MM.1S (cell line): ENCODE results near the gene SLC9A5.

Source experiments
- DNase-seq: peaks from one replicate; pipeline ENCODE4 v3.0.0-alpha.2; 2015
- H2AFZ ChIP-seq: fragments of 300-600 bp; sonication (generic); 2 replicates; pipeline ENCODE4 v1.6.0; 2016; ENCODE audit warnings: antibody characterized with exemption, low read length
- H3F3A ChIP-seq: fragments of 300-600 bp; sonication (generic); 2 replicates; pipeline ENCODE4 v1.6.1; 2016; ENCODE audit warnings: mild to moderate bottlenecking, antibody characterized with exemption, low read length, moderate library complexity, mixed read lengths; ENCODE audit not compliant: insufficient read depth
- H3K27ac ChIP-seq: fragments of 300-600 bp; sonication (generic); 2 replicates; pipeline ENCODE4 v1.5.1; 2016; ENCODE audit warnings: mild to moderate bottlenecking, low read length
- H3K27me3 ChIP-seq: fragments of 300-600 bp; sonication (generic); replicated peaks from 2 replicates; pipeline ENCODE4 v1.6.0; 2016; ENCODE audit warnings: low read length; ENCODE audit not compliant: insufficient read depth
- H3K36me3 ChIP-seq: fragments of 300-600 bp; sonication (generic); replicated peaks from 2 replicates; pipeline ENCODE4 v1.6.1; 2016; ENCODE audit warnings: mild to moderate bottlenecking, low read length, mixed read lengths; ENCODE audit not compliant: insufficient read depth
- H3K4me1 ChIP-seq: fragments of 300-600 bp; sonication (generic); 2 replicates; pipeline ENCODE4 v1.6.1; 2016; ENCODE audit warnings: low read length, mixed read lengths
- H3K4me2 ChIP-seq: fragments of 300-600 bp; sonication (generic); 2 replicates; pipeline ENCODE4 v1.6.0; 2016; ENCODE audit warnings: low read depth, low read length
- H3K4me3 ChIP-seq: fragments of 300-600 bp; sonication (generic); 2 replicates; pipeline ENCODE4 v1.5.1; 2016; ENCODE audit warnings: low read length, mixed read lengths
- H3K79me2 ChIP-seq: fragments of 300-600 bp; sonication (generic); 2 replicates; pipeline ENCODE4 v1.6.1; 2016; ENCODE audit warnings: mixed run types, low read length, mixed read lengths
- H3K9ac ChIP-seq: fragments of 300-600 bp; sonication (generic); 2 replicates; pipeline ENCODE4 v1.6.1; 2016; ENCODE audit warnings: low read length, mixed read lengths
- H3K9me2 ChIP-seq: fragments of 300-600 bp; sonication (generic); replicated peaks from 2 replicates; pipeline ENCODE4 v1.6.1; 2016; ENCODE audit warnings: mild to moderate bottlenecking, low read length, mixed read lengths; ENCODE audit not compliant: insufficient read depth
- H3K9me3 ChIP-seq: fragments of 300-600 bp; sonication (generic); replicated peaks from 2 replicates; pipeline ENCODE4 v1.6.1; 2016; ENCODE audit warnings: mild to moderate bottlenecking, low read length, mixed read lengths; ENCODE audit not compliant: insufficient read depth
- H4K20me1 ChIP-seq: fragments of 300-600 bp; sonication (generic); 2 replicates; pipeline ENCODE4 v1.6.1; 2016; ENCODE audit warnings: mild to moderate bottlenecking, low read length, moderate library complexity, mixed read lengths; ENCODE audit not compliant: insufficient read depth
- CTCF ChIP-seq: fragments of 300-600 bp; sonication (generic); IDR thresholded peaks from 2 replicates; pipeline ENCODE4 v1.5.1; 2016; ENCODE audit warnings: antibody characterized with exemption, low read length, mixed read lengths
- EZH2 ChIP-seq: fragments of 300-600 bp; sonication (generic); optimal IDR thresholded peaks from 2 replicates; pipeline ENCODE3; 2017; ENCODE audit warnings: low read depth, mild to moderate bottlenecking, antibody characterized with exemption, low read length, mixed read lengths
- EZH2phosphoT487 ChIP-seq: fragments of 300-600 bp; sonication (generic); IDR thresholded peaks from 2 replicates; pipeline ENCODE4 v1.6.1; 2018; ENCODE audit warnings: antibody characterized with exemption, low read length

SLC9A5 gene

GRCh38 chr16:67283826-67284555 is 35.2 kb downstream of the SLC9A5 start:
- H3K36me3 ChIP-seq, result no peaks in the 10 kb centered on the region
- no peaks in the 10 kb centered on the region for H3K9me3 ChIP-seq
- no peaks in the 10 kb centered on the region for H3K79me2 ChIP-seq
- H2AFZ ChIP-seq, result no peak overlapping the region
- no peak overlapping the region for H3K4me3 ChIP-seq
- no peaks in the 10 kb centered on the region for H3K27me3 ChIP-seq
- H3K27ac ChIP-seq, result no peak overlapping the region
- H3F3A ChIP-seq, result no peaks in the 10 kb centered on the region
- no peak for DNase-seq
- H3K9ac ChIP-seq, result no peak overlapping the region
- no peaks in the 10 kb centered on the region for H4K20me1 ChIP-seq
- peaks cover 5% of the 10 kb centered on the region; the same call in 1 of the 2 replicates for H3K4me1 ChIP-seq
- no peaks in the 10 kb centered on the region for H3K9me2 ChIP-seq
- H3K4me2 ChIP-seq, result no peak overlapping the region
- TF ChIP-seq CTCF (no peak), EZH2 (no peak)

GRCh38 chr16:67284699-67285646 is 36.2 kb downstream of the SLC9A5 start:
- Histone ChIP-seq H3F3A (no peaks in the 10 kb centered on the region), H3K4me2 (no peak overlapping the region), H3K36me3 (no peaks in the 10 kb centered on the region), H3K4me3 (no peak overlapping the region), H3K9ac (no peak overlapping the region), H4K20me1 (no peaks in the 10 kb centered on the region), H3K79me2 (no peaks in the 10 kb centered on the region), H3K27ac (no peak overlapping the region), H3K9me3 (no peaks in the 10 kb centered on the region), H3K4me1 (no peaks in the 10 kb centered on the region), H3K27me3 (no peaks in the 10 kb centered on the region), H2AFZ (no peak overlapping the region), H3K9me2 (no peaks in the 10 kb centered on the region)
- no peak for DNase-seq
- TF ChIP-seq CTCF (peak; percentile 34), EZH2 (no peak)

- Histone ChIP-seq H3K9me2 (no peaks in the 10 kb centered on the region), H3K79me2 (no peaks in the 10 kb centered on the region), H3K4me2 (no peak overlapping the region), H3K9ac (no peak overlapping the region), H2AFZ (no peak overlapping the region), H3F3A (no peaks in the 10 kb centered on the region), H3K4me1 (no peaks in the 10 kb centered on the region), H3K27me3 (no peaks in the 10 kb centered on the region), H3K27ac (no peak overlapping the region), H4K20me1 (no peaks in the 10 kb centered on the region), H3K36me3 (no peaks in the 10 kb centered on the region), H3K9me3 (no peaks in the 10 kb centered on the region), H3K4me3 (no peak overlapping the region)
- DNase-seq, result no peak
- no peak for TF ChIP-seq EZH2phosphoT487
These were observed 37.9 kb downstream of the SLC9A5 start for GRCh38 chr16:67286441-67287235.
